A549 (cell line): ENCODE results near the gene CP. TPM values are rescaled to one million over a fixed set of nuclear protein-coding genes. Genes with fewer than 3 reads are reported as not detected.

Source experiments
- ATAC-seq, 2 experiments: fragments of 200-7000 bp in 1 of 2; fragments of >200 bp in 1 of 2; cut with Nextera tagmentation in 1 of 2; cut with Tn5 transposase in 1 of 2; 3 replicates each; pipeline versions ENCODE4 v1.8.0 to v1.9.1; 2018 to 2020; ENCODE audit warnings: mild to moderate bottlenecking in 1 of 2, moderate library complexity in 1 of 2
- CTCF ChIA-PET: fragments of 300-600 bp; sonication (Branson Sonifier 250); formaldehyde crosslinking; extraction: SDS; loops from one replicate; lab custom pipeline; 2021; ENCODE audit warnings: antibody characterized with exemption, inconsistent platforms; lab: Yijun Ruan, JAX
- POLR2A ChIA-PET: fragments of 350-600 bp; formaldehyde crosslinking; extraction: SDS; loops from one replicate; lab custom pipeline; 2021; ENCODE audit warnings: antibody characterized with exemption, inconsistent platforms; lab: Yijun Ruan, JAX
- DNase-seq, 2 experiments: peaks; one replicate each; pipeline versions ENCODE4 v3.0.0 to v3.0.0-alpha.2; 2011 to 2016; ENCODE audit warnings: low read depth in 1 of 2, low spot score in 1 of 2
- FAIRE-seq: peaks from 2 replicates; lab custom pipeline; 2011; peaks lifted over from hg19 to GRCh38; lab: Jason Lieb, UNC
- H3K27ac ChIP-seq, 2 experiments: fragments of >200 bp; sonication (Bioruptor Twin); formaldehyde crosslinking; 3 replicates each; pipeline ENCODE4 v1.5.1; 2016 to 2017
- H3K4me1 ChIP-seq: fragments of >200 bp; sonication (Bioruptor Twin); formaldehyde crosslinking; 3 replicates; pipeline ENCODE4 v1.6.1; 2016
- H3K4me2 ChIP-seq: fragments of >200 bp; sonication (Bioruptor Twin); formaldehyde crosslinking; 3 replicates; pipeline ENCODE4 v1.6.1; 2016
- H3K4me3 ChIP-seq: fragments of >200 bp; sonication (Bioruptor Twin); formaldehyde crosslinking; 3 replicates; pipeline ENCODE4 v1.5.1; 2016
- H3K9me3 ChIP-seq: fragments of >200 bp; sonication (Bioruptor Twin); formaldehyde crosslinking; 3 replicates; pipeline ENCODE4 v1.6.1; 2016
- CEBPB ChIP-seq, 2 experiments: fragments of >200 bp in 1 of 2; sonication (Bioruptor Twin) in 1 of 2; formaldehyde crosslinking in 1 of 2; IDR thresholded peaks; 2 replicates each; pipeline ENCODE4 v1.6.1; 2012 to 2016
- CHD4 ChIP-seq: fragments of 200-600 bp; sonication (generic); IDR thresholded peaks from 2 replicates; pipeline ENCODE4 v1.6.1; 2016; ENCODE audit warnings: antibody characterized with exemption, mild to moderate bottlenecking, borderline replicate concordance
- EP300 ChIP-seq, 2 experiments: fragments of >200 bp; sonication (Bioruptor Twin); formaldehyde crosslinking; IDR thresholded peaks; 2 replicates in 1 of 2; 3 replicates in 1 of 2; pipeline ENCODE4 v1.6.1; 2016 to 2017
- ESRRA ChIP-seq: fragments of 150-350 bp; IDR thresholded peaks from 2 replicates; pipeline ENCODE4 v1.6.1; 2014; ENCODE audit warnings: mild to moderate bottlenecking, low read length, borderline replicate concordance
- FOSB ChIP-seq: fragments of 250-450 bp; sonication (Bioruptor Pico); IDR thresholded peaks from 2 replicates; pipeline ENCODE4 v1.5.0; 2020; ENCODE audit warnings: mild to moderate bottlenecking, moderate library complexity
- FOSL2 ChIP-seq, 2 experiments: fragments of 450-650 bp in 1 of 2; fragments of >200 bp in 1 of 2; sonication (Bioruptor Twin) in 1 of 2; formaldehyde crosslinking; IDR thresholded peaks; 2 replicates each; pipeline versions ENCODE4 v1.5.0 to v1.6.1; 2016 to 2020; ENCODE audit warnings: mild to moderate bottlenecking in 1 of 2, moderate library complexity in 1 of 2
- GATA3 ChIP-seq: IDR thresholded peaks from 2 replicates; pipeline ENCODE4 v1.6.1; 2012; ENCODE audit warnings: borderline replicate concordance
- HDAC2 ChIP-seq: fragments of 200-600 bp; sonication (generic); IDR thresholded peaks from 2 replicates; pipeline ENCODE4 v1.6.1; 2016
- HEYL ChIP-seq: fragments of 250-450 bp; sonication (Bioruptor Pico); IDR thresholded peaks from 2 replicates; pipeline ENCODE4 v1.8.0; 2021; ENCODE audit warnings: mild to moderate bottlenecking, moderate library complexity
- HOXB13 ChIP-seq: fragments of 250-450 bp; sonication (Bioruptor Pico); IDR thresholded peaks from 2 replicates; pipeline ENCODE4 v1.5.0; 2020; ENCODE audit warnings: low read depth, mild to moderate bottlenecking, moderate library complexity
- HOXB5 ChIP-seq: fragments of 250-450 bp; sonication (Bioruptor Pico); IDR thresholded peaks from 2 replicates; pipeline ENCODE4 v1.5.0; 2020; ENCODE audit warnings: mild to moderate bottlenecking, moderate library complexity
- JUN ChIP-seq, 2 experiments: fragments of >200 bp; sonication (Bioruptor Twin); formaldehyde crosslinking; IDR thresholded peaks; 2 replicates in 1 of 2; 3 replicates in 1 of 2; pipeline ENCODE4 v1.6.1; 2016 to 2017
- JUNB ChIP-seq: fragments of >200 bp; sonication (Bioruptor Twin); formaldehyde crosslinking; IDR thresholded peaks from 2 replicates; pipeline ENCODE4 v1.6.1; 2016
- KDM5A ChIP-seq: fragments of 200-600 bp; sonication (generic); IDR thresholded peaks from 2 replicates; pipeline ENCODE4 v1.6.1; 2016; ENCODE audit warnings: antibody characterized with exemption, mild to moderate bottlenecking
- MAFK ChIP-seq: fragments of 450-650 bp; IDR thresholded peaks from 2 replicates; pipeline ENCODE4 v1.6.1; 2014; ENCODE audit not compliant: partially characterized antibody
- MAZ ChIP-seq: fragments of 150-350 bp; IDR thresholded peaks from 2 replicates; pipeline ENCODE4 v1.6.1; 2014; ENCODE audit warnings: antibody characterized with exemption, low read depth, low read length, borderline replicate concordance
- MYC ChIP-seq: IDR thresholded peaks from 2 replicates; pipeline ENCODE4 v1.6.1; 2012; ENCODE audit warnings: mild to moderate bottlenecking, inconsistent platforms, low read length, improper control_type of control experiment, borderline replicate concordance
- POLR2A ChIP-seq: IDR thresholded peaks from 2 replicates; pipeline ENCODE4 v1.6.1; 2012; ENCODE audit warnings: mild to moderate bottlenecking, low read length
- RAD21 ChIP-seq, 2 experiments: fragments of >200 bp in 1 of 2; sonication (Bioruptor Twin) in 1 of 2; formaldehyde crosslinking in 1 of 2; IDR thresholded peaks in 1 of 2; conservative IDR thresholded peaks in 1 of 2; 2 replicates in 1 of 2; 3 replicates in 1 of 2; pipeline ENCODE4 v1.6.1; 2012 to 2018; ENCODE audit warnings: inconsistent platforms in 1 of 2
- RARB ChIP-seq: fragments of 250-450 bp; sonication (Bioruptor Pico); IDR thresholded peaks from 2 replicates; pipeline ENCODE4 v1.8.0; 2021; ENCODE audit warnings: mild to moderate bottlenecking, moderate library complexity
- RFX5 ChIP-seq: fragments of 450-650 bp; IDR thresholded peaks from 2 replicates; pipeline ENCODE4 v1.7.1; 2014; ENCODE audit warnings: antibody characterized with exemption, mild to moderate bottlenecking, moderate library complexity
- SMC3 ChIP-seq: fragments of >200 bp; sonication (Bioruptor Twin); formaldehyde crosslinking; IDR thresholded peaks from 3 replicates; pipeline ENCODE4 v1.6.1; 2018; ENCODE audit warnings: inconsistent platforms
- TFCP2L1 ChIP-seq: fragments of 250-450 bp; sonication (Bioruptor Pico); IDR thresholded peaks from 2 replicates; pipeline ENCODE4 v1.5.0; 2021; ENCODE audit warnings: mild to moderate bottlenecking
- TP53 ChIP-seq: fragments of 250-450 bp; sonication (Bioruptor Pico); IDR thresholded peaks from 2 replicates; pipeline ENCODE4 v1.5.0; 2021; ENCODE audit warnings: mild to moderate bottlenecking, moderate library complexity
- ZFP36 ChIP-seq: fragments of 450-650 bp; IDR thresholded peaks from 2 replicates; pipeline ENCODE4 v1.6.1; 2014; ENCODE audit warnings: borderline replicate concordance; ENCODE audit not compliant: partially characterized antibody
- ZNF302 ChIP-seq: fragments of 250-450 bp; sonication (Bioruptor Pico); IDR thresholded peaks from 2 replicates; pipeline ENCODE4 v1.9.0; 2021; ENCODE audit warnings: inconsistent platforms, mild to moderate bottlenecking, moderate library complexity
- ZSCAN20 ChIP-seq: fragments of 250-450 bp; sonication (Bioruptor Pico); IDR thresholded peaks from 2 replicates; pipeline ENCODE4 v1.8.0; 2022; ENCODE audit warnings: mild to moderate bottlenecking, moderate library complexity
- WGBS: methylation state at CpG from one replicate; pipeline ENCODE4 v1.1.6; 2017; ENCODE audit errors: missing lambda C conversion rate; 5-methylcytosine and 5-hydroxymethylcytosine counted together
- polyA plus RNA-seq, 4 experiments: library from polyadenylated mRNA; depleted of rRNA in 3 of 4; stranded (reverse); fragments of >200 nt; fragmentation: RNase III in 1 of 4; extraction: RNeasy Plus Mini Kit Qiagen cat#74134 plus additional on column Dnase treatment in 1 of 4; gene quantifications; 2 replicates in 3 of 4; 3 replicates in 1 of 4; pipeline ENCODE4 v1.2.3, GENCODE V29; 2011 to 2017
- TF ChIP-seq, protein P1 (sequence below): IDR thresholded peaks from 2 replicates; pipeline ENCODE4 v1.6.1; 2012; ENCODE audit warnings: low read depth, borderline replicate concordance
- TF ChIP-seq, protein P2 (sequence below): IDR thresholded peaks from 2 replicates; pipeline ENCODE4 v1.6.1; 2012
- TF ChIP-seq, protein P3 (sequence below): fragments of >200 bp; sonication (Bioruptor Twin); formaldehyde crosslinking; IDR thresholded peaks from 3 replicates; pipeline ENCODE4 v1.6.1; 2016
- TF ChIP-seq, protein P4 (sequence below): fragments of >200 bp; sonication (Bioruptor Twin); formaldehyde crosslinking; IDR thresholded peaks from 2 replicates; pipeline ENCODE4 v1.6.1; 2016
- TF ChIP-seq, protein P5 (sequence below): fragments of 250-450 bp; sonication (Bioruptor Pico); IDR thresholded peaks from 2 replicates; pipeline ENCODE4 v1.5.0; 2020; ENCODE audit warnings: low read depth, mild to moderate bottlenecking, moderate library complexity
- TF ChIP-seq, protein P6 (sequence below): fragments of 450-650 bp; IDR thresholded peaks from 2 replicates; pipeline ENCODE4 v1.6.1; 2014; ENCODE audit warnings: antibody characterized with exemption

The CP gene
- polyA plus RNA-seq, 2 of the 4 experiments (the other 2 are of a cell fraction), result 5.2 to 42.6 TPM

DNA sequence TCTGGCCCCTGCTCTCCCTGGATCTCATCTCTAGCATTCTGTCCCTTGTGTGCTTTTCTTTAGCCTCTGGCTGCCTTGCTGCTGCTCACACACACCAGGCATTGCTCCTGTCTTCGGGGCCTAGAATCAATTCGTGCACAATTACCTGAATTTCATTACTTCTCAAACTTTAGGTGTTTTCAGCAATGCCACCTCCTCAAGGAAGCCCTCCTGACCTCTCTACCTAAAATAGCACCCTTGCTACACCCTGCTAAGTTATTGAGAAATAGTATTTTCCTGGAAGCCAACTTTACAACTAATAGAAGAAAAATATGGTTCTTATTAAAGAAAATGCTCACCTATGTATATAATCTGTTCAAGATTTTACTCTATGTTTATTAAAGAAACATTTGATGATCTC lies 40.4 kb downstream of the CP start:
- no peak for FAIRE-seq
- H3K4me1 ChIP-seq, result peaks cover 28% of the 10 kb centered on the region
- H3K4me3 ChIP-seq, result no peak overlapping the region
- no peak for ATAC-seq
- 82% methylated on average over 2 of the region's 2 CpGs for WGBS
- H3K9me3 ChIP-seq, result peaks cover 9% of the 10 kb centered on the region; the same call in 2 of the 3 replicates
- no peak for DNase-seq
- no peak overlapping the region; the same call in 1 of the 3 replicates for H3K4me2 ChIP-seq
- H3K27ac ChIP-seq, result peak overlapping the region; percentile 78 to 86
- CTCF ChIA-PET, result interaction anchor here (1.3 kb wide), 1 partner anchor 10 kb away, joined by 3 read pairs; no protein-coding TSS in a partner anchor
- TF ChIP-seq ZFP36 (peak; percentile 59), POLR2A (no peak)
- TF ChIP-seq, all 56 proteins: peak for 1
- POLR2A ChIA-PET, result no interaction called here

DNA sequence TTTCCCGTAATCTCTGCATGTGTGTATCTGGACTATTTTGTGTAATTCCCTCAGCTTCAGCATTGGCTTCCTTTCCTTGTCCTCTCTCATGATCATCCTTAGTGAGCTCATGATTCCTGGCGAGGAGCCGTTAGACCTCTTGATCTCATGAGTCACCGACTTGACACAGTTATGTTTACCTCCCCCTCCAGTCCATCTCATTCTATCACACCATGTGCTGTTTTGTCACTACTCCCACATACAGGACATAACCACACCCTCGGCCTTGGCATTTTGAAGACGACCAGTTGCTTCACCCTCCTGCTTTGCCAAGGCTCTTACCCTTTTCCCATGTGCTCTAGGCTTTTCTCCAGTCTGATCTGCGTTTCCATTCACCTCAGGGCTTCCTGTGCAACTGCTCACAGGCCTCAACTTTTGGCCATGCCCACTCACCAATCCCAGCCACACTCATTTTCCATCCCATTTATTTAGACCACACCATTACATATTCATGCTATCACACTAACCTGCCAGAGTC lies 41.5 kb downstream of the CP start:
- ChIA-PET CTCF (interaction anchor here (0.7 to 2.6 kb wide), 8 partner anchors 16 to 225 kb away, joined by 3 to 9 read pairs (median 4); no protein-coding TSS in a partner anchor), POLR2A (interaction anchor here (0.6 to 1.8 kb wide), 9 partner anchors 11 to 479 kb away, joined by 3 to 17 read pairs (median 4); partner anchors contain the start of gene HPS3)
- 3% methylated on average over 7 of the region's 7 CpGs for WGBS
- H3K9me3 ChIP-seq, result peaks cover 9% of the 10 kb centered on the region; the same call in 2 of the 3 replicates
- H3K27ac ChIP-seq, result peak overlapping the region; percentile 78 to 86
- FAIRE-seq (peak; percentile 87), ATAC-seq (peak; percentile 97), DNase-seq (peak; percentile 93 to 99)
- H3K4me1 ChIP-seq, result peaks cover 28% of the 10 kb centered on the region
- no peak for TF ChIP-seq TP53 (CRISPR knock-in tag)
- TF ChIP-seq, protein P1, sequence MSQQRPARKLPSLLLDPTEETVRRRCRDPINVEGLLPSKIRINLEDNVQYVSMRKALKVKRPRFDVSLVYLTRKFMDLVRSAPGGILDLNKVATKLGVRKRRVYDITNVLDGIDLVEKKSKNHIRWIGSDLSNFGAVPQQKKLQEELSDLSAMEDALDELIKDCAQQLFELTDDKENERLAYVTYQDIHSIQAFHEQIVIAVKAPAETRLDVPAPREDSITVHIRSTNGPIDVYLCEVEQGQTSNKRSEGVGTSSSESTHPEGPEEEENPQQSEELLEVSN, result peak; percentile 56; the same call in 1 of the 2 replicates
- TF ChIP-seq MAZ, result no peak
- TF ChIP-seq HDAC2, result no peak
- TF ChIP-seq SMC3, result peak; percentile 30; the same call in 2 of the 3 replicates
- TF ChIP-seq, protein P2, sequence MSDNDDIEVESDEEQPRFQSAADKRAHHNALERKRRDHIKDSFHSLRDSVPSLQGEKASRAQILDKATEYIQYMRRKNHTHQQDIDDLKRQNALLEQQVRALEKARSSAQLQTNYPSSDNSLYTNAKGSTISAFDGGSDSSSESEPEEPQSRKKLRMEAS, result peak; percentile 98
- TF ChIP-seq EP300 (IDR thresholded peaks at IDR 0.05), result peak; percentile 87 to 93; a peak in 4 of 5 replicates
- no peak for TF ChIP-seq CHD4
- no peak for TF ChIP-seq POLR2A
- peak; percentile 91 for TF ChIP-seq ZSCAN20 (CRISPR knock-in tag)
- peak; percentile 83 for TF ChIP-seq GATA3
- TF ChIP-seq, protein P3, sequence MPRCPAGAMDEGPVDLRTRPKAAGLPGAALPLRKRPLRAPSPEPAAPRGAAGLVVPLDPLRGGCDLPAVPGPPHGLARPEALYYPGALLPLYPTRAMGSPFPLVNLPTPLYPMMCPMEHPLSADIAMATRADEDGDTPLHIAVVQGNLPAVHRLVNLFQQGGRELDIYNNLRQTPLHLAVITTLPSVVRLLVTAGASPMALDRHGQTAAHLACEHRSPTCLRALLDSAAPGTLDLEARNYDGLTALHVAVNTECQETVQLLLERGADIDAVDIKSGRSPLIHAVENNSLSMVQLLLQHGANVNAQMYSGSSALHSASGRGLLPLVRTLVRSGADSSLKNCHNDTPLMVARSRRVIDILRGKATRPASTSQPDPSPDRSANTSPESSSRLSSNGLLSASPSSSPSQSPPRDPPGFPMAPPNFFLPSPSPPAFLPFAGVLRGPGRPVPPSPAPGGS, result peak; percentile 90; the same call in 2 of the 3 replicates
- TF ChIP-seq CEBPB (IDR thresholded peaks at IDR 0.05), result peak; percentile 81 to 83
- TF ChIP-seq, protein P4, sequence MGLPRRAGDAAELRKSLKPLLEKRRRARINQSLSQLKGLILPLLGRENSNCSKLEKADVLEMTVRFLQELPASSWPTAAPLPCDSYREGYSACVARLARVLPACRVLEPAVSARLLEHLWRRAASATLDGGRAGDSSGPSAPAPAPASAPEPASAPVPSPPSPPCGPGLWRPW, result peak; percentile 38; the same call in 1 of the 2 replicates
- TF ChIP-seq, protein P5, sequence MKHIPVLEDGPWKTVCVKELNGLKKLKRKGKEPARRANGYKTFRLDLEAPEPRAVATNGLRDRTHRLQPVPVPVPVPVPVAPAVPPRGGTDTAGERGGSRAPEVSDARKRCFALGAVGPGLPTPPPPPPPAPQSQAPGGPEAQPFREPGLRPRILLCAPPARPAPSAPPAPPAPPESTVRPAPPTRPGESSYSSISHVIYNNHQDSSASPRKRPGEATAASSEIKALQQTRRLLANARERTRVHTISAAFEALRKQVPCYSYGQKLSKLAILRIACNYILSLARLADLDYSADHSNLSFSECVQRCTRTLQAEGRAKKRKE, result peak; percentile 90
- TF ChIP-seq MYC, result peak; percentile 95
- TF ChIP-seq ESRRA, result no peak
- TF ChIP-seq RAD21 (conservative IDR thresholded peaks at IDR 0.05 in 1 of 2, IDR thresholded peaks at IDR 0.05 in 1 of 2), result peak in 1 of 2 experiments; percentile 51; a peak in 3 of 5 replicates
- no peak for TF ChIP-seq ZNF302 (CRISPR knock-in tag)
- TF ChIP-seq FOSL2 (IDR thresholded peaks at IDR 0.05), result peak; percentile 94
- peak; percentile 97 for TF ChIP-seq FOSL2 (CRISPR knock-in tag; IDR thresholded peaks at IDR 0.05)
- TF ChIP-seq HEYL (CRISPR knock-in tag), result peak; percentile 70
- peak; percentile 4 for TF ChIP-seq ZFP36
- TF ChIP-seq TFCP2L1 (CRISPR knock-in tag), result peak; percentile 88; the same call in 1 of the 2 replicates
- TF ChIP-seq MAFK, result peak; percentile 3
- TF ChIP-seq HOXB13 (CRISPR knock-in tag), result peak; percentile 86
- TF ChIP-seq JUNB, result peak; percentile 94
- no peak for TF ChIP-seq RFX5
- TF ChIP-seq FOSB (CRISPR knock-in tag), result no peak
- peak; percentile 93 for TF ChIP-seq JUN (IDR thresholded peaks at IDR 0.05)
- peak; percentile 69; the same call in 1 of the 2 replicates for TF ChIP-seq RARB (CRISPR knock-in tag)
- TF ChIP-seq KDM5A, result no peak
- TF ChIP-seq, protein P6, sequence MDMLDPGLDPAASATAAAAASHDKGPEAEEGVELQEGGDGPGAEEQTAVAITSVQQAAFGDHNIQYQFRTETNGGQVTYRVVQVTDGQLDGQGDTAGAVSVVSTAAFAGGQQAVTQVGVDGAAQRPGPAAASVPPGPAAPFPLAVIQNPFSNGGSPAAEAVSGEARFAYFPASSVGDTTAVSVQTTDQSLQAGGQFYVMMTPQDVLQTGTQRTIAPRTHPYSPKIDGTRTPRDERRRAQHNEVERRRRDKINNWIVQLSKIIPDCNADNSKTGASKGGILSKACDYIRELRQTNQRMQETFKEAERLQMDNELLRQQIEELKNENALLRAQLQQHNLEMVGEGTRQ, result peak; percentile 37; the same call in 1 of the 2 replicates
- TF ChIP-seq HOXB5 (CRISPR knock-in tag), result peak; percentile 91
- no peak overlapping the region for H3K4me3 ChIP-seq
- H3K4me2 ChIP-seq, result peak overlapping the region; percentile 63
